SK-N-MC (cell line): ENCODE measurements around the gene ZNF620.

ENCODE experiments used
- EZH2 ChIP-seq: fragments of 200-600 bp; sonication (generic); IDR thresholded peaks from one replicate; pipeline ENCODE4 v1.6.1; 2017; ENCODE audit warnings: antibody characterized with exemption
- POLR2AphosphoS5 ChIP-seq: IDR thresholded peaks from 2 replicates; pipeline ENCODE4 v1.6.1; 2012; ENCODE audit warnings: mild to moderate bottlenecking, low read depth, low read length, borderline replicate concordance

- no peak for TF ChIP-seq POLR2AphosphoS5
- no peak for TF ChIP-seq EZH2
Observed at GRCh38 chr3:40516201-40516600, 10.4 kb downstream of the ZNF620 start.
